Measurements from ENCODE around the gene PDE2A.

PDE2A gene

DNA sequence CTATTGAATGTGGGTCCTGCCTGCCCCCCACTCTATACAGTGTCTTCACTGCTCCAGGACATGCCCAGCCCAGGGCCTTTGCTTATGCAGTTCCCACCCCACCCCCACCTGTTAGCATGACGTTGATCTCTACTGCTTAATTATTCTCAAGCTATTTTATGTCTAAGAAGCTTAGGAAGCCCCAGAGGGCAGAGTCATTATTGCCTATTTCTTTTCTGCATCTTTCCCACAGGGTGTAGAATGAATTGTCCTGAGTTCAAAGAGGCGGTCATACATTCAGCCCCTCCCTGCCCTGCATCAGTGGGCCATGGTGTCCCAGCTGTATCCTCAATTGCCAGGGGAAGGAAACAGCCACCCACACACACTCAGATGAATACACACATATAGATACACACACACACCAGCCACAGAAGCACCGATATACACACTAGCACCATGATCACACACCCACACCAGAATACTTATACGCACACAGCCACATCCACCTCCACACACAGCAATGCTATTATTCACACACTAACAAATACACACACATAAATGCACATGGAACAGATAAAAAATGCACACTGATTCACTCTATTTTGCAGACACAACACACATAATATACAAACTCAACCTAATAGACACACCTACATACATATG, 1.5 kb downstream of the PDE2A start:
- DNase-seq (ENCODE audit: low read depth): no peak
- TF ChIP-seq, protein P1, sequence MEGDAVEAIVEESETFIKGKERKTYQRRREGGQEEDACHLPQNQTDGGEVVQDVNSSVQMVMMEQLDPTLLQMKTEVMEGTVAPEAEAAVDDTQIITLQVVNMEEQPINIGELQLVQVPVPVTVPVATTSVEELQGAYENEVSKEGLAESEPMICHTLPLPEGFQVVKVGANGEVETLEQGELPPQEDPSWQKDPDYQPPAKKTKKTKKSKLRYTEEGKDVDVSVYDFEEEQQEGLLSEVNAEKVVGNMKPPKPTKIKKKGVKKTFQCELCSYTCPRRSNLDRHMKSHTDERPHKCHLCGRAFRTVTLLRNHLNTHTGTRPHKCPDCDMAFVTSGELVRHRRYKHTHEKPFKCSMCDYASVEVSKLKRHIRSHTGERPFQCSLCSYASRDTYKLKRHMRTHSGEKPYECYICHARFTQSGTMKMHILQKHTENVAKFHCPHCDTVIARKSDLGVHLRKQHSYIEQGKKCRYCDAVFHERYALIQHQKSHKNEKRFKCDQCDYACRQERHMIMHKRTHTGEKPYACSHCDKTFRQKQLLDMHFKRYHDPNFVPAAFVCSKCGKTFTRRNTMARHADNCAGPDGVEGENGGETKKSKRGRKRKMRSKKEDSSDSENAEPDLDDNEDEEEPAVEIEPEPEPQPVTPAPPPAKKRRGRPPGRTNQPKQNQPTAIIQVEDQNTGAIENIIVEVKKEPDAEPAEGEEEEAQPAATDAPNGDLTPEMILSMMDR (IDR thresholded peaks at IDR 0.05; ENCODE audit: low read length, missing control alignments): no peak
- no peak overlapping the region for H3K4me3 ChIP-seq (replicated peaks; ENCODE audit: low read depth, low read length)

DNA sequence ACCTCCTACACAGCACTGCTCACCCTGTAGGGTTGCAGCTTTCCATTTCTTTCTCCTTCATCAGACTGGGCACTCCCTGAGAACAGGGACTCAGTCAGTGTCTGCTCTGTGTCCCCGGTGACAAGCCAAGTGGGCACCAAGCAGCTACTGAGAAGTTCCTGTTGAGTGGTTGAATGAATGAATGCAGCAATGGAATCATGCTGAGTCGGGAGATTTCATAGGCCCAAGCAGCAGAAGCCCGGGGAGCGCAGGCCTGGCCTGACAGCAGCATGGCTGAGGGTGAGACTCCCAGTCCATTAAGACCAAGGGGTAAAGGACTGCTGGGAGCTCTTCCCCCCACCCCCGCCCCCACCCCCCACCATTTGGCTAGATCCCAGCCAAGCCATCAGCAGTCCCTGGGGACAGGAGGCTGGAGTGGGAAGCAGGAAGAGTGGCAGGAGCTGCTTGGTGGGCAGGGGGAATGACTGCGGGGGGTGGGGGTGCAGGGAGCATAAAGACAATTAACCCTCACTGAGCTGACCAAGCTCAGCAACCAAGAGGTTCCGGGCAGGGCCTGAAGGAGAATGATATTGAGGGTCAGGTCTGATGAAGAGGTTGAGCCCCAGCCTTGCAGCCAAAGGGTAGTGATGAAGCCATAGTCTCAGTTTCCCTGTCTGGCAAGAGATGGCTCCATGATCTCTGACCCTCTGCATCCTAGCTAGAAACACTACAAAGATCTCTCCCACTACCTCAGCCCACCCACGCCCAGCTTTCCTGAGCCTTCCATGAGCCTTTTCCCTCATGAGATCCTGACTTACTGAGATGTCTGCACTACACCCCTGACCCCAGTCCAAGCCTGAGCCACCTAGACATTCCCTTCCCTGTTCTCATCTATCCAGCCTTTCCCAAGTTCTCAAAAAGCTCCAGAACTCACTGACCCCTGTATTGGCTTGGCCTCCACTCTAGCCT, 2.8 kb downstream of the PDE2A start:
- TF ChIP-seq, protein P1 (IDR thresholded peaks at IDR 0.05; ENCODE audit: low read length, missing control alignments): no peak
- no peak overlapping the region for H3K4me3 ChIP-seq (replicated peaks; ENCODE audit: low read depth, low read length)
- no peak for DNase-seq (ENCODE audit: low read depth)

DNA sequence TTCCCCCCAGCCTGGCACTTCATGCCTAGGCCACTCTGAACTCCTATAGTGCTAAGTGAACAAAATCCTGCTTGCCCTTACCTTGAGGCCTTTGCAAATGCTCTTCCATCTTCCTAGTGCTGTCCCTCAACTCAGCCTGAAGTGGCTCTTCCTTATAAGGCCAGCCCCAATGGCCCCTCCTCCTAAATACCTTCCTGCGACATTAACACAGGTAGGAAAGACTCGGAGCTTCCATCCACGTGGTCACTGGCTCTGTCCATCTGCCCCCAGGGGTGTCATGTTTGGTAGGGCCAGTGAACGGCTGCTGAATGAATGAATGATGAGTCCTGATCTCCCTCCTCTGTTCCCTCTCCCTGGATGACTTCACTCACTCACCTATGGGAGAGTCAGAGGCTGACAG, 4.2 kb downstream of the PDE2A start:
- TF ChIP-seq, protein P1 (IDR thresholded peaks at IDR 0.05; ENCODE audit: low read length, missing control alignments): no peak
- no peak overlapping the region for H3K4me3 ChIP-seq (replicated peaks; ENCODE audit: low read depth, low read length)
- no peak for DNase-seq (ENCODE audit: low read depth)

DNA sequence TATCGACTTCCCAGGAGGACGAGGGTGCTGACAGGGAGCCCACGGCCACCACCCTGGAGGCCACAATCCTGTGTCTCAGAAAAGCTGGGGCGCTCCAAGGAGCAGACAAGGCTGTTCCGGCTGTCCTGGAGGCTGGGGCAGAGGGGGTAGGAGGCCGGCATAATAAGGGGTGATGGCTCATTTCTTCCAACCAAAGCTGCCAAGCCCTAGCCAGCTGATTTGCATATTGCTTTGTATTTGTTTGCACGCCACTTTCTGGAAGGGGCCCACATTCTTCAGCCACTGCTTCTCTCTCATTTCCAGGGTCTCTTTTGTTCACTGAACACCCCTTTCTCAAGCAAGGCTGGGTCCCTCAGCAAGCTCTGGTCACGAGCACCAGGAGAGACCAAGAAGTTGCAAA, 4.7 kb downstream of the PDE2A start:
- no peak overlapping the region for H3K4me3 ChIP-seq (replicated peaks; ENCODE audit: low read depth, low read length)
- no peak for DNase-seq (ENCODE audit: low read depth)
- TF ChIP-seq, protein P1 (IDR thresholded peaks at IDR 0.05; ENCODE audit: low read length, missing control alignments): no peak

DNA sequence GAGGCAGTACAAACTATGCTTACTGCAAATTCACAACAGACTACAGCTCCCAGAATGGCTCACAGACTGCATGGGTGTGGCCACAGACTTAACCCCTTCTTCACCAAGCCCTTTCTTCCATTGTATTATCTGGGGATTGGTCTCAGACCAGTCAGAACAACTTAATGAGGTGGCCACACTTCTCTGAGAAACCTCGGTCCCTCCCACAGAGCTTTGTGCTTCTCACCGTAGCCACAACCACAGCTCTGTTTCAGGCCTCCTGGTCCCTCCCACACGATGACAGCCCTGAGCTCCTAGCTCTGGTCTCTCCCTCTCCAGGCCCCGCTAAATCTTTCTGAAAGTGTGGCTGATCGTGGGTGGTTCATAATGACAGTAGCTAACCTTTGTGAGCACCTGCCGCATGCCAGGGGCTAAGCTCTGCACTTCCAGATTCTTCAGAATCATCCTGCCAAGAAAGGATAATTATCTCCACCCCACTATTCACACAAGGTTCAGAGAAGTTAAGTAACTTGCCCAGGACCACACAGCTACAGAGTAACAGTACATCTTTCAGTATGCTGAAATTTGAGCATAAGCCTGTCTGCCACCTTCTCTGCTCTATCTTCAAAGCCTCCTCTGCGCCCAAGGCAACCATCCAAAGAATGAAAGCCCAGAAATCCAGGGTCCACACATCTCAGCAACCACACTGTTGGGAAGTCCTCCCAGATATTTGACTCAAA, 5.4 kb downstream of the PDE2A start:
- no peak overlapping the region for H3K4me3 ChIP-seq (replicated peaks; ENCODE audit: low read depth, low read length)
- TF ChIP-seq, protein P1 (IDR thresholded peaks at IDR 0.05; ENCODE audit: low read length, missing control alignments): no peak
- DNase-seq (ENCODE audit: low read depth): no peak

DNA sequence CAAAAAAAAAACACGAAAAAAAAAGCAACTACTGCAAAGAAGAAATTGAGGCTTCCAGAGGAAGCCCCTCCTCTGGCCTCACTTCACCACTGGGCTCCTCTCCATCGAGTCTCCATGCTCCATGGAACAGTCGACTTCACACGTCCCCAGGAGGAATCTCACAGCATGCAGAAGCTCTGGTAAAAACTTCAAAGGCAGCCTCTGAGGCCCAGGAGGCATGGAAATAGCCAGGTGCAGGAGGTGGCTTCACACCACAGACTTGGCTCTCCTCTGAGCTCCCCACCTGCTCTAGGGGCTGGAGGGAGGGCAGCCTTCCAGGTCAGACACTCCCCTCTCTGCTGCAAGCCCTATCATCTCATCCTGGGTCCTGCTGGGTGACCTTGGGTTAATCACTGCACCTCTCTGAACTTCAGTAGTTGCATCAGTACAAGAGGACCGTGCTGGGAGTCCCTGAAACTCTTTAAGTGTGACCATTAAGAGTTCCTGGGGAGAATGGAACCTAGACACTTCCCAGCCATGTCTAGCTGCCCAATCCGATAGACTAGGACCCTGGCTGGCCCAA, 8.2 kb downstream of the PDE2A start:
- H3K4me3 ChIP-seq (replicated peaks; ENCODE audit: low read depth, low read length): no peak overlapping the region
- TF ChIP-seq, protein P1 (IDR thresholded peaks at IDR 0.05; ENCODE audit: low read length, missing control alignments): no peak

More for the DNA sequence above, 8.2 kb downstream of the PDE2A start:
- DNase-seq (ENCODE audit: low read depth): no peak

Data from fibroblast of pulmonary artery (primary cell).